ENCODE results near the gene LRWD1.
A peak's percentile ranks its signal among the peaks of the same experiment; 100 is the strongest.
"Not testable (repeated sequence)": the region's sequence is repeated elsewhere in the genome, so short reads cannot be mapped to it uniquely, and the experiment has no call there.

The LRWD1 gene

DNA sequence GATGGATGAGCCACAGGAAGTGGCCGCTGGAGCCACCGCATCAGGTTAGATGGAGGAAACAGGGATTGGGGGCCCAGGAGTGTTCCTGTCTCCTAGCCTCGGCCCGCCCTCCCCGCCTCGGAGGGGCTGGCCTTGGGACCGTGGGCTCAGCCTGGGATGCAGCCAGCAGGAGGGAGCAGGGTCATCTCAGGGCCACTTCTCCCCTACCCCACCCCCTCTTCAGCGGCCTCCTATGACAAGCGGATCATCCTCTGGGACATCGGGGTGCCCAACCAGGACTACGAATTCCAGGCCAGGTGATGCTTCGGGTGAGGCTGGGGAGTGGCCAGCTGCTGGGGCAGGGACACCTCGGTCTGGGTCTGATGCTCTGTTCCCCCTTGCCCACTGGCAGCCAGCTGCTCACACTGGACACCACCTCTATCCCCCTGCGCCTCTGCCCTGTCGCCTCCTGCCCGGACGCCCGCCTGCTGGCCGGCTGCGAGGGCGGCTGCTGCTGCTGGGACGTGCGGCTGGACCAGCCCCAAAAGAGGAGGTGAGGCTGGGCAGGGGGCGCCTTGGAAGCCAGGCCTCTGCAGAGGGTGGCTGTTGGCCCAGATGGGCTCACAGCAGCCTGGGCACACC is 4.7 kb downstream of the LRWD1 start:
- DNase-seq = no peak

DNA sequence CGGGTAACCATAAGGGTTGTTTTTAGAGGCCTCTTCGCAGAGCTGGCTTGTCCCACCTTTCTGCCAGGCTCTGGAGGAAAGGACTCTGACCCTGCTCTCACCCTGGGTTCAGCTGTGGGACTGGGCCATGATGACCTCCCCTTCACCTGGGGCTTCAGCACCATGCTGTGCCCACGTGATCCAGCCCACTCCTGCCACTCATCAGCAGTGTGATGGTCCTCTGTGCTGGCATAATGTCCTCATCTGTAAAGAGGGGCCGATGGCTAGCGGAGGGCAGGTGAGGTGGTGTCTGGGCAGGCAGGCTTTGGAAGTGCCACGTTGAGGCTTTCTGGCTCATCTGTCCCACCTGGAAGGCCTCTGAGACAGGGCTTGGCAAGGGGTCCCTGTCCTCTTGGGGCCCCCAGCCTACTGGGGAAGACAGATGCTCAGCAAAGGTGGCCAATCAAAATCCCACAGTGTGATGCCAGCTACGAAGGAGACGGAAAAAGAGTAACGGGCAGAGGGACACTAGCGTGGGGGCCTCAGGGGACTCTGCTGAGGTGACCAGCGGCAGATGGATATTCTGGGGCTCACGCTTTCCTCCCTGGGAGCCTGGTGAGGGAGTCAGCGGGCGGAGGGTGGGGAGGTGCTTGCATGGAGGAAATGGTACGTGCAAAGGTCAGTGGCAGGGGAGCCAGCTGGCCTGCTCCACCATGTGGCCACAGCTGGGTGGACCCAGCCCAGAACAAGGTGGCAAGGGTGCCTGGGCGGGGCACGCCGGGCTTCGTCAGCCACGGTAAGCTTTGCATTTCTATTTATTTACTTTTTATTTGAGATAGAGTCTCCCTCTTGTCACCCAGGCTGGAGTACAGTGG is 5.4 kb downstream of the LRWD1 start:
- DNase-seq = no peak

- DNase-seq = no peak
These were observed 7.0 kb downstream of the LRWD1 start for GRCh38 chr7:102471791-102472125.

DNA sequence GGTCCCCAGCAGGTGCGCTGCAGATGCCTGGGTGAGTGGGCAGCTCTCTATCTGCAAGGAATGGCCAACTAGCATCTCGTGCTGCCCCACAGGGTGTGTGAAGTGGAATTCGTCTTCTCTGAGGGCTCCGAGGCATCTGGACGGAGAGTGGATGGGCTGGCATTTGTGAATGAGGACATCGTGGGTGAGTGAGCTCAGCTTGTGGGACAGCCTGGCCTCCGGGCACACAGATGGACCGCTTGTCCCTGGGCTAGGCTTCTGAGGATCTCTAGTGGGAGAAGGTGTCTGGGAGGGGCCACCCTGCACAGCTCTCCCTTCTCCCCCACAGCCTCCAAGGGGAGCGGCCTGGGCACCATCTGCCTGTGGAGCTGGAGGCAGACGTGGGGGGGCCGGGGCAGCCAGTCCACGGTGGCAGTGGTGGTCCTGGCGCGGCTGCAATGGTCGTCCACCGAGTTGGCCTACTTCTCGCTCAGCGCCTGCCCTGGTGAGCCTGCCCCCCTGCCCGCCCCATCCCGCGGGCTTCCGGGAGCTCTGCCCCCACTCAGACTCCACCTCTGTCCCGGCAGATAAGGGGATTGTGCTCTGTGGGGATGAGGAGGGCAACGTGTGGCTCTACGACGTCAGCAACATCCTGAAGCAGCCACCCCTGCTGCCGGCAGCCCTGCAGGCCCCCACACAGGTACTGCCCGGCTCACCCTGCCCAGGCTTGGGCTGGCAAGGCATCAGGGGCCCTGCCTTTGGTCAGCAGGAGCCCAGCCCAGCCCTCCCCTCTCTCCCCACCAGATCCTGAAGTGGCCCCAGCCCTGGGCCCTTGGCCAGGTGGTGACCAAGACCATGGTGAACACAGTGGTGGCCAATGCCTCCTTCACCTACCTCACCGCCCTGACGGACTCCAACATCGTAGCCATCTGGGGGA is 7.6 kb downstream of the LRWD1 start:
- DNase-seq = no peak

DNA sequence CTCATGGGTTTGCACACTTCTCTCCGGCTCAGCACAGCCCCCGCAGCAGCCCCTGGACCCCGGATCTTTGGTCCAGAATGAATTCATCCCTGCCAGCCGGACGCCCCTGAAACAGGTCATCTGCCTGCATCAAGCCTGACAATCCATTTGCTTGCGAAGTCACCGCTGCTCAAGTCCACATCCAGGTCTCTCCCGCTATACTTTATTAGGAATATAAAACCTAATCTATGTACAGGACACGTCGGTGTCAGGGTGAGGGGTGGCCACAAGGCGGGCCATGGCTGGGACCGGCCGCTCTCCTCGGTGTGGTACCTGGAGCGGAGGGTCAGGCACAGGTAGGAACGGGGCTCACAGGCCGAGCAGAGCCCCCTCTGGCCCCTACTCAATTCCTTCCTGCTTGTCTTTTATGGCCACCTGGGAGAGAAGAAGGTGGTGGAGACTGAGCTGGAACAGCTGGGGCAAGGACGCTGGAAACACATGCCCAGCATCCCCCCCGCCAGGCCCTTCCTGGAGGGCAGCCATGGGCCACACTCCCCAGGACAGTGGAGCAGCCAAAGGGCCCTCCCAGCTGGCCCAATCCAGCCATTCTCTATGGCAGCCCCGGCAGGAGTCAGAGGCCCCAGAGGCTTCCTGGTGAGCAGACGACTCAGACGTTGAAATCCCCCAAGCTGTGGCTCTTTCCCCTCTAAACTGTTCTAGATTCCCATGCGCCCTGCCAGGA is 8.6 kb downstream of the LRWD1 start:
- DNase-seq = no peak

DNA sequence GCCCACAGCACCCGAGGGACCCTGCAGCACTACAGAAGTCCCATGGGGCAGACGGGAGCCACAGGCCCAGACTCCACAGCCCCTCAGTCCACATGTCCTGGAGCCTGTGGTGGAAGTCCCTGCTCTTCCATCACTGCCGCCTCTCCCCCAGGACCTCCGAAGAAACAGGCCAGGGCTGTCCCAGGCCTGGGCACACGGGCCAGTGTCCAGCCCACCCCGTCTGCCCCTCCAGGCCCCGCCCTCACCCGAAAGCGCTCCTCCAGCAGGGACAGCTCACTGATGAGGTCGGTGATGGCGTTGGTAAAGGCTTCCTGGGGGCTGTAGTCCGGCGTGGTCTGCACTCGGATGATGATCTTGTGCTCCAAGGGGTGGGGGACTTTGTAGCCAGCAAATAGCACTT is 9.3 kb downstream of the LRWD1 start:
- DNase-seq = not testable (repeated sequence)

DNA sequence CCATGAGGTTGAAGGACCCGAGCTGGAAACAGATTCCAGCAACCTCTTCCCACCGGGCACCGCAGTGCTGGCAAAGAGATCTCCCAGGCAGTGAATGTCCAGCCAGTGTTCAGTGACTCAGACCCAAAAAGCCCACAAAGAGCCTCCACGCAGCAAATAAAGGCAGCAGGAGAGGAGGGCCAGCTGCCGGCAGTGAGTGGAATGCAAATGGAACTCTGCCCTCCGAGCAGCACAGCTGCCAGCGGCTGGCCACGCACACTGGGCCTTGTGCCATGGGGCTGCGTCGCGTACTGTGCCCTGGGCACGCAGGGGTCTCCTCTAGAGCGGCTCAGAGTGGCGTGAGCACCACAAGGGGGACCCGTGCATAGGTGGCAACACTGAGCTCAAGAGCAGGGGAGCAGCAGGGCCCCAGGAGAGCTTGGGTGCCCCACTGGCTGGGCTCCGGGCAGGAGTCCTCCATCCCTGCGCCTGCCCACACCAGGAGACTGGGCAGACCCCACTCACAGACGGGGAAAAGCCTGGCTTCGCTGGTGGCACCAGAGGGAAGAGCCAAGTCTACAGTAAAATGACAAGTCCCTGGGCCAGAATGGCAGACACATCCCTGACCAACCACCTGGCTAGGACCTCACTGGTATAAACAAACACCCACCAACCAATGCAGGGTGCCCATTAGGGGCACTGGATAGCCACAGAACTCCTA is 10.1 kb downstream of the LRWD1 start:
- DNase-seq = not testable (repeated sequence)

GRCh38 chr7:102478314-102479208 is 13.8 kb downstream of the LRWD1 start, which contains the start of gene POLR2J:
Gene POLR2J (minus strand): TSS chr7:102478922. CDS start chr7:102478860, 62 bp downstream.
- peak; percentile 16 to 87 for DNase-seq

DNA sequence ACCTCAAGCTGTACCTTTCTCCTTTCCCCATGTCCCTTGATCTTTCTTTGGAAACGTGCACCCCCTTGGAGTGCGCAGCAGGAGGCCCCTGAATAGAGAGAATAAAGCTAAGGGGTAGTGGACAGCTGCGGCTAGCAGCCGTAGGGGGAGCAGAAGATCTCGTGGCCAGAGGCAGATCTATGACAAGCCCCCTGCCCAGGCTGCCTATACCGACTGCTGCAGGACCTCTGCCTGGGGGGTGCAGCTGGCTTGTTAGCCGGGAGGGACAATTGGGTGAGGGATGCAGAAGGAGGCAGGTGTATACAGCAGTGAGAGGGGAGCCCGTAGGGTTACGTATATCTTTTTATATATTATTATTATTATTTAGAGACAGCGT is 14.4 kb downstream of the LRWD1 start:
- DNase-seq = not testable (repeated sequence)

DNA sequence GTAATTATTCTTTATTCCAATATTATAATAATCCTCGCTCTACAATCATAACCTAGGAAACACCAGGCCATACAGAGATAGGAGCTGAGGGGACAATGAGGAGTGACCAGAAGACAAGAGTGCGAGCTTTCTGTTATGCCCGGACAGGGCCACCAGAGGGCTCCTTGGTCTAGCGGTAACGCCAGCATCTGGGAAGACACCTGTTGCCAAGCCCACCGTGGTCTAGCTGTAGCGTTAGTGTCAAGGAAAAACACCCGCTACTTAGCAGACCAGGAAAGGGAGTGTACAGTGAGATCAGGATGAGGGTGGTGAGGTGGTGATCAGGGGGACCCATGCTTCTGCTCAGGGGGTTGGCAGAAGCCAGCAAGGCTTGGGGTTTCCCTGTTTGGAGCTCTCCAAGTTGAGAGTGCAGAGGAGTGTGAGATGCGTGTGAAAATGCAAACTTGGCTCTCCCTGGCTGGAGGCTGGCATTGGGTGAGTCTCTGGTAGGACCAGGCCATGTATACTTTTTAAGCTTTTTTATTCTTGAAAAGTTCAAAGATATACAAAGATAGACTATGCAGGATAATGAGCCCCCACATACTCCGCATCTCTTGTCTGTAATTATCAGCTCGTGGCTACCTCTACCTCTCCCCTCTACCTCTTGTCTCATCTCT is 15.3 kb downstream of the LRWD1 start:
- DNase-seq = not testable (repeated sequence)

DNA sequence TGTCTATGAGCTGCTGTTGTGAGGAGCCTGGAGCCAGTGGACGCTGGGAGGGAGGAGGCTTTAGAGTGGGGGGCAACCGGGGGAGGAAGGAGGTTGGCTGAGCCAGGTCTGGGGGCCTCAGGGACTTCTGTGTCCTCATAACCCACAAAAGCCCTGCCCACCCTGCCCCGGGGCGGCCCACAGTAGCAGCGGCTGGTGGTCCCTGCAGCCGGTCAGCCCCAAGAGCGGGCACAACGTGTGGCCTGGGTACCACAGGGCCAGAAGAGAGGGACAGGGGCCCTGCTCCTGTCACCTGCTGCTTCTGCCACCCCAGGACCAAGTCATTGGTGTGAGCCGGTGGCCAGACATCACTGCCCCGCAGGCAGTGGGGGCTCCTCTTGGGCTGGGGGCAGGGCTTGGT is 17.2 kb downstream of the LRWD1 start:
- not testable (repeated sequence) for DNase-seq

DNA sequence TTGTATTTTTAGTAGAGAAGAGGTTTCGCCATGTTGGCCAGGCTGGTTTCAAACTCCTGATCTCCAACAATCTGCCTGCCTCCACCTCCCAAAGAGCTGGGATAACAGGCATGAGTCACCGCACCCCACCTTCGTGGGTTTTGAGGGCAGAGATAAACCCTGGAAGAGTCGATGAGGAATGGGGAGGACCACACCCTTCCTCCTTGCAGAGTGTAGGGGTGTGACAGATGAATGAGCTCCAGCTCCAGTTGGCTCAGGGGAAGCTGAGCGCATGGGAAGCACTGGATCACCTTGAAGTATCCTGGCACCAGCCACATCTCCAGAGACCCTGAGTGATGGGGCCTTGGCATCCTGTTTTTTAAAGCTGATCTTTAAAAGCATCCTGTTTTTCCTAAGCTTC is 19.5 kb downstream of the LRWD1 start:
- DNase-seq = not testable (repeated sequence)

DNA sequence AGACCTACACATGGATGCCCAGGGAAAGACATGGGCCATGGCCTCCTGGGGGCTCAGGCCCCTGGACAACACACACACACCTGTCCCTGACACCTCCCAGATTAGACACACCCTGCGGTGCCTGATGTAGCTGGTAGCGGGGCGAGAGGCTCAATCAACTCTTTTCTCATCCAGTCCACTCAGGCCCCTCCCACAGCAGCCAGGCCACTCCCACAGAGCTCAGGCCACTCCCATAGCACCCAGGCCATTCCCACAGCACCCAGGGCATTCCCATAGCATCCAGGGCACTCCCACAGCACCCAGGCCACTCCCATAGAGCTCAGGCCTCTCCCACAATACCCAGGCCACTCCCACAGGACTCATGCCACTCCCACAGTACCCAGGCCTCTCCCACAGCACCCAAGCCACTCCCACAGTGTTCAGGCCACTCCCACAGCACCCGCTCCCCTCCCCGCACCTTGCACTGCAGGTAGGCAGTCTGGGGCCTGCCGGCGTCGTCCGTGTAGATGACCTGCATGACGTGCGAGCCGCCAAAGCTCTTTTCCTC is 25.8 kb downstream of the LRWD1 start:
- not testable (repeated sequence) for DNase-seq

DNA sequence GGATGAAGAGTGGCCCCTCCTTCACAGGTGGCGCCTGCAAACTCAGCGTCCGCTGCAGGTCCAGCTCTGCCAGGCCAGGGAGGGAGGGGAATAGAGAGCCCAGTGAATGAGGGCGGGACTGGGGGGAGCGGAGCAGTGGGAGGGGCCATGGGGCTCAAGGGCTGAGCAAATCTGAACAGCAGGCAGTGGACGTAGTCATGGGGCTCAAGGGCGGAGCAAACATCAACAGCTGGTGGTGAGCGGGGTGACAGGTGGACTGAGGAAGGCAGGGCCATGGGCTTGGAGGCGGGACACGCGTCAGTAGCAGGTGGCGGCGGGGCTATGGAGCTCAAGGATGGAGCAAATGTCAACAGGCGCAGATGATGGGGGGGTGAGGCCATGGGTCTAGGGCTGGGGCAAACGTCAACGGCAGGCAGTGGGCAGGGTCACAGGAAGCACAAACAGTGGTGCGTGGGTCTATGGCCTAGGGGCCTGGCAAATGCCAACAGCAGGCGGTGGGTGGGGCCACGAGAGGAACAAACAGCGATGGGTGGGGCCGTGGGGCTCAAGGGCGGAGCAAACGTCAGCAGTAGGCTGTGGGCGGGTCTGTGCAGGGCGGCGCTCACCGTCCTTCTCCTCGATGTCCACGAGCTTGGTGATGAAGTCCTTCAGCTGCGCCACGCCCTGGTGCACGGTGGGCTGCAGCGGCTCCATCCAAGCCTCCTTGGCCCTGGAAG is 28.6 kb downstream of the LRWD1 start:
- not testable (repeated sequence) for DNase-seq

DNA sequence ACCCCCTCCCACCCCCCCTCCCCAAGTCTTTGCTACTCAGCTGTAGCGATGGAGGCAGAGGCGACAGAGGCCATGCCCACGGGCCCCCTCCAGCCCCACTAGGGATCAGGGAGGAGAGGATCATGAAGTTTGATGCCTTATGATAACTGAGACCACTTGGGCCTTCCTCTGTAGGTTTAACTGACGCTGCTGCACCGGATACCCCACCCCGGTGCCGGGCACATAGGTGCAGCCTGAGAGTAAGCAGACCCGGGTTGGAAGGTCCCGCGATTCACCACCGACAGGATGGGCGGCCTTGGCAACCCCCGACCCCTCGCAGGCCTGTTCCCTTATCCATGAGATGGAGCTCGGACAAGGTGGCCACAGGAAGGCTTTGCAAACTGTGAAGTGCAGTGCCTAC is 29.2 kb downstream of the LRWD1 start:
- not testable (repeated sequence) for DNase-seq

- DNase-seq = not testable (repeated sequence)
These were observed 29.8 kb downstream of the LRWD1 start for GRCh38 chr7:102494473-102495149.

DNA sequence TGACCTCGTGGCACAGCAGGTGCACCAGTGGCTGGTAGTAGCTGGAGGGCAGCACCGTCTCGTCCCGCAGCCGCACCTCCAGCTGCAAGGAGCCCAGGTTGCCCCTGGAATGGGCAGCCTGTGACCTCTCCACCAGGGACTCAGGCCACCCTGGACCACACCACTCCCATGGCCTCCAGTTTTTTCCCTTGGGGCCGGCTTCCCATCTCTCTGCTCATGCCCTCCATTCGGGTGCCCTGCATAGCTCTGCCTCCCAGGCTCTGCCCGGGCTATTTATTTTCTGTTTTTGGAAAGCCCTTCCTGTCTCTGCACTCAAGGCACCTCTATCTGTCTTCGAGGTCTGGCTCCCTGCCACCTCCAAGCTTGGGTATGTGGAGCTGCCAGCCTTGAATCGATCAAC is 32.1 kb downstream of the LRWD1 start:
- not testable (repeated sequence) for DNase-seq

- not testable (repeated sequence) for DNase-seq
These were observed 32.5 kb downstream of the LRWD1 start for GRCh38 chr7:102497308-102497707.

Data from inflammatory macrophage (primary cell).